ENCODE data around the gene WDFY2. TPM values are rescaled to one million over a fixed set of nuclear protein-coding genes. Genes with fewer than 3 reads are reported as not detected.

Gene WDFY2
- total and polyA plus RNA-seq, 2 of the 13 experiments (the other 11 are each of a cell fraction or from before 2014, with no cell fraction given): 22.6 to 27.0 TPM

DNA sequence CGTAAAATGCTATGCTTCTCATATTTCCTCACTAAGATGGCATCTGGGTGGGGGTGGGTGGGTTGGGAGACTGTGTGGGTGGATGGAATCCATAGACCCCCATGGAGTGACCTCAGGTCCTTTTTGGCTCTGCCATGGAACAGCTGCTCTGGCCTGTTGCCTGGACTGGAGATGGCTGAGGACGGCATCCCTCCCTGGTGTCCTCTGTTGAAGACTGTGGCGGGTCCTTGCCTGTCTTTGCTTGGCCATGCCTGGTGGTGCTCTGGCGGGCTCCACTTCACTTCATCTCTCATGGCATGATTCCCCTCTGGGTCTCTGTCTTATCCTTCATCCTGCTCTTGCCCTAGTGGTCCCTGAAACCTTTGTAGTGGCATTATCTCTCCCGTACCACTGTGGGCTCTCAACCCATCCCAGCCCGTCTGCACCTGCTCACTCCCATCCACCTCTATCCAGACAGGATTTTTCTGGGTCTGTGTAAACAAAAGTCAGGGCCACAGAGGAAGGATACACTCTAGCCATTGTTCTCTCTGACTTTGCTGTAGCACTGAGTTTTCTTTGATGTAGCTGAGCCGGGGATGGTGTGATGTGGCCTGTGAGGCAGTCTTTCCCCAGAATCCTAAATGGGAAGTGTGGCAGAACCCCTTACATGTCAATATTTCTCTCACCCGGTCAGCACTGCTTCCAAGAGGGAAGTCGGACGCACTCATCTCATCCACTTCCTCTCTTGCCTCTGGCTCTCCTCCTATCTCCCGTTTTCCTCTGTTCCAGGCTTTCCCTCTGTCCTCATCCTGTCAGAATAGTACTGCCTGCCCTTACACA lies 36.1 kb downstream of the WDFY2 start (continued):
- TF ChIP-seq, protein P1, sequence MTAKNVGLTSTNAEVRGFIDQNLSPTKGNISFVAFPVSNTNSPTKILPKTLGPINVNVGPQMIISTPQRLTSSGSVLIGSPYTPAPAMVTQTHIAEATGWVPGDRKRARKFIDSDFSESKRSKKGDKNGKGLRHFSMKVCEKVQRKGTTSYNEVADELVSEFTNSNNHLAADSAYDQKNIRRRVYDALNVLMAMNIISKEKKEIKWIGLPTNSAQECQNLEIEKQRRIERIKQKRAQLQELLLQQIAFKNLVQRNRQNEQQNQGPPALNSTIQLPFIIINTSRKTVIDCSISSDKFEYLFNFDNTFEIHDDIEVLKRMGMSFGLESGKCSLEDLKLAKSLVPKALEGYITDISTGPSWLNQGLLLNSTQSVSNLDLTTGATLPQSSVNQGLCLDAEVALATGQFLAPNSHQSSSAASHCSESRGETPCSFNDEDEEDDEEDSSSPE (CRISPR knock-in tag; IDR thresholded peaks at IDR 0.05): no peak; the same call in 1 of the 2 replicates
- TF ChIP-seq, protein P2, sequence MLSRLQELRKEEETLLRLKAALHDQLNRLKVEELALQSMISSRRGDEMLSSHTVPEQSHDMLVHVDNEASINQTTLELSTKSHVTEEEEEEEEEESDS (CRISPR knock-in tag; IDR thresholded peaks at IDR 0.05; ENCODE audit: borderline replicate concordance): no peak
- TF ChIP-seq ZNF703 (CRISPR knock-in tag; IDR thresholded peaks at IDR 0.05; ENCODE audit: borderline replicate concordance) (no peak; the same call in 1 of the 2 replicates), ZNF138 (CRISPR knock-in tag; IDR thresholded peaks at IDR 0.05; ENCODE audit: low read depth) (no peak), HIVEP1 (CRISPR knock-in tag; IDR thresholded peaks at IDR 0.05) (no peak), CREB1 (IDR thresholded peaks at IDR 0.05) (no peak), CREB1 (CRISPR knock-in tag; IDR thresholded peaks at IDR 0.05) (peak; percentile 54; the same call in 1 of the 2 replicates), MZF1 (CRISPR knock-in tag; IDR thresholded peaks at IDR 0.05; ENCODE audit: borderline replicate concordance) (no peak), POLR2A (IDR thresholded peaks at IDR 0.05; ENCODE audit: insufficient read depth in 1 of 2, low read depth in 2 of 2, low read length in 2 of 2) (peak in 1 of 2 experiments; percentile 57; a peak in 2 of 4 replicates), SMAD3 (CRISPR knock-in tag; IDR thresholded peaks at IDR 0.05) (peak; percentile 89), ZNF746 (CRISPR knock-in tag; IDR thresholded peaks at IDR 0.05) (peak; percentile 58; the same call in 1 of the 2 replicates), TARDBP (CRISPR knock-in tag; IDR thresholded peaks at IDR 0.05) (peak; percentile 93), KAT2B (IDR thresholded peaks at IDR 0.05; ENCODE audit: borderline replicate concordance, low read depth, low read length) (no peak), SNRNP70 (IDR thresholded peaks at IDR 0.05; ENCODE audit: low read depth, low read length) (no peak), ATF7 (IDR thresholded peaks at IDR 0.05) (no peak), ATF7 (CRISPR knock-in tag; IDR thresholded peaks at IDR 0.05) (peak; percentile 35; the same call in 1 of the 2 replicates), HNRNPK (IDR thresholded peaks at IDR 0.05; ENCODE audit: low read depth, low read length, poor library complexity, severe bottlenecking) (no peak)
- TF ChIP-seq, protein P3, sequence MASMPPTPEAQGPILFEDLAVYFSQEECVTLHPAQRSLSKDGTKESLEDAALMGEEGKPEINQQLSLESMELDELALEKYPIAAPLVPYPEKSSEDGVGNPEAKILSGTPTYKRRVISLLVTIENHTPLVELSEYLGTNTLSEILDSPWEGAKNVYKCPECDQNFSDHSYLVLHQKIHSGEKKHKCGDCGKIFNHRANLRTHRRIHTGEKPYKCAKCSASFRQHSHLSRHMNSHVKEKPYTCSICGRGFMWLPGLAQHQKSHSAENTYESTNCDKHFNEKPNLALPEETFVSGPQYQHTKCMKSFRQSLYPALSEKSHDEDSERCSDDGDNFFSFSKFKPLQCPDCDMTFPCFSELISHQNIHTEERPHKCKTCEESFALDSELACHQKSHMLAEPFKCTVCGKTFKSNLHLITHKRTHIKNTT (CRISPR knock-in tag; IDR thresholded peaks at IDR 0.05): no peak
- TF ChIP-seq, protein P4, sequence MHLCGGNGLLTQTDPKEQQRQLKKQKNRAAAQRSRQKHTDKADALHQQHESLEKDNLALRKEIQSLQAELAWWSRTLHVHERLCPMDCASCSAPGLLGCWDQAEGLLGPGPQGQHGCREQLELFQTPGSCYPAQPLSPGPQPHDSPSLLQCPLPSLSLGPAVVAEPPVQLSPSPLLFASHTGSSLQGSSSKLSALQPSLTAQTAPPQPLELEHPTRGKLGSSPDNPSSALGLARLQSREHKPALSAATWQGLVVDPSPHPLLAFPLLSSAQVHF (CRISPR knock-in tag; IDR thresholded peaks at IDR 0.05): no peak
- TF ChIP-seq, protein P5, sequence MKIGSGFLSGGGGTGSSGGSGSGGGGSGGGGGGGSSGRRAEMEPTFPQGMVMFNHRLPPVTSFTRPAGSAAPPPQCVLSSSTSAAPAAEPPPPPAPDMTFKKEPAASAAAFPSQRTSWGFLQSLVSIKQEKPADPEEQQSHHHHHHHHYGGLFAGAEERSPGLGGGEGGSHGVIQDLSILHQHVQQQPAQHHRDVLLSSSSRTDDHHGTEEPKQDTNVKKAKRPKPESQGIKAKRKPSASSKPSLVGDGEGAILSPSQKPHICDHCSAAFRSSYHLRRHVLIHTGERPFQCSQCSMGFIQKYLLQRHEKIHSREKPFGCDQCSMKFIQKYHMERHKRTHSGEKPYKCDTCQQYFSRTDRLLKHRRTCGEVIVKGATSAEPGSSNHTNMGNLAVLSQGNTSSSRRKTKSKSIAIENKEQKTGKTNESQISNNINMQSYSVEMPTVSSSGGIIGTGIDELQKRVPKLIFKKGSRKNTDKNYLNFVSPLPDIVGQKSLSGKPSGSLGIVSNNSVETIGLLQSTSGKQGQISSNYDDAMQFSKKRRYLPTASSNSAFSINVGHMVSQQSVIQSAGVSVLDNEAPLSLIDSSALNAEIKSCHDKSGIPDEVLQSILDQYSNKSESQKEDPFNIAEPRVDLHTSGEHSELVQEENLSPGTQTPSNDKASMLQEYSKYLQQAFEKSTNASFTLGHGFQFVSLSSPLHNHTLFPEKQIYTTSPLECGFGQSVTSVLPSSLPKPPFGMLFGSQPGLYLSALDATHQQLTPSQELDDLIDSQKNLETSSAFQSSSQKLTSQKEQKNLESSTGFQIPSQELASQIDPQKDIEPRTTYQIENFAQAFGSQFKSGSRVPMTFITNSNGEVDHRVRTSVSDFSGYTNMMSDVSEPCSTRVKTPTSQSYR (CRISPR knock-in tag; IDR thresholded peaks at IDR 0.05; ENCODE audit: borderline replicate concordance): peak; percentile 25; the same call in 1 of the 2 replicates
- TF ChIP-seq, protein P6, sequence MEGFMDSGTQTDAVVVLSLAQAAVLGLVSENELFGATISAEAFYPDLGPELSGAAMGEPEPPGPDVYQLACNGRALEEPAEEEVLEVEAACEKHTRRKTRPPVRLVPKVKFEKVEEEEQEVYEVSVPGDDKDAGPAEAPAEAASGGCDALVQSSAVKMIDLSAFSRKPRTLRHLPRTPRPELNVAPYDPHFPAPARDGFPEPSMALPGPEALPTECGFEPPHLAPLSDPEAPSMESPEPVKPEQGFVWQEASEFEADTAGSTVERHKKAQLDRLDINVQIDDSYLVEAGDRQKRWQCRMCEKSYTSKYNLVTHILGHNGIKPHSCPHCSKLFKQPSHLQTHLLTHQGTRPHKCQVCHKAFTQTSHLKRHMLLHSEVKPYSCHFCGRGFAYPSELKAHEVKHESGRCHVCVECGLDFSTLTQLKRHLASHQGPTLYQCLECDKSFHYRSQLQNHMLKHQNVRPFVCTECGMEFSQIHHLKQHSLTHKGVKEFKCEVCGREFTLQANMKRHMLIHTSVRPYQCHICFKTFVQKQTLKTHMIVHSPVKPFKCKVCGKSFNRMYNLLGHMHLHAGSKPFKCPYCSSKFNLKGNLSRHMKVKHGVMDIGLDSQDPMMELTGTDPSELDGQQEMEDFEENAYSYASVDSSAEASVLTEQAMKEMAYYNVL (CRISPR knock-in tag; IDR thresholded peaks at IDR 0.05; ENCODE audit: borderline replicate concordance): peak; percentile 98

Measured in HepG2 (cell line).